ENCODE data around the gene MUS81. TPM values are rescaled to one million over a fixed set of nuclear protein-coding genes. Genes with fewer than 3 reads are reported as not detected.
A peak's percentile ranks its signal among the peaks of the same experiment; 100 is the strongest.

The MUS81 gene
- total and polyA plus RNA-seq, 9 of the 15 experiments (the other 6 are each of a cell fraction or from before 2014, with no cell fraction given), result 13.4 to 118 (median 53.7) TPM

DNA sequence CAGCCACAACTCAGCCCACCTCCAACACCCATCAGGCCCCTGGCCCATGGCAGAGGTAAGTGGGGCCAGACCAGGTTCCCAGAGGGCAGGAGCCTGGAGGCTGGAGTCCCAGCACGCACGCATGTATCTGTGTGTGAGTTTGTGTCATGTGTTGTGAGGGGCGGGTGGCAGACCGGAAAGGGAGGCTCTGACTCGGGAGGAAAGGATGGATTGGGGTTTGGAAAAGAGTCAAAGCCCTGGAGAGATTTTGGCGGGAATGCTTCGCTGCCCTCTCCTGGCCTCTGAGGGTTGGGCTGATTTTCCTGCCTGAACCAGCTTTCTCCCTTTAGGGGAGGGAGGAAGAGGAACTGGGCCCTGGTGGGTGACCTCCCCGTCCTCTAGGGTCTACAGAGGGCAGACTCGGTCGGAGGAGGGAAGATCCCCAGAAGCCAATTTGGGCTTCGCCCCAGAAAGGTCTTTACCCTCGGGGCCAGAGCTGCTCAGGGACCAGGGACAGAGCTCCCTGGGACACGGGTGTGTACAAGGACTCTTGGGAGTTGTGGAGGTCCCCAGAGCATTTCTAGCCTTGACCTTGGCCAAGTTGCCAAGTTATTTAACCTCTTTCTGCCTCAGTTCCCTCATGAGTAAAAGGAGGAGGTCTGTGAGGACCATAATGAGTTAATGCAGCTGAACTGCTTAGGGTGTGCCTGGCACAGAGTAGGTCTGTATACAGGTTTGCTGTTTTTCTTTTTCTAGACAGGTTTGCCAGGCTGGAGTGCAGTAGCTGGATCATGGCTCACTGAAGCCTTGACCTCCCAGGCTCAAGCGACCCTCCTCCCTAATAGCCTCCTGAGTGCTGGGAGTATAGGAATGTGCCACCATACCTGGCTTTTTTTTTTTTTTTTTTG is 51.7 kb downstream of the MUS81 start (continued):
- TF ChIP-seq ZBTB5 (IDR thresholded peaks at IDR 0.05), result no peak
- no peak for TF ChIP-seq ZNF224 (CRISPR knock-in tag; IDR thresholded peaks at IDR 0.05)
- peak; percentile 84 to 91 for TF ChIP-seq E2F6 (IDR thresholded peaks at IDR 0.05; ENCODE audit: borderline replicate concordance in 1 of 2, extremely low read depth in 1 of 2, insufficient read depth in 1 of 2, insufficient read length in 1 of 2, low read depth in 1 of 2, low read length in 1 of 2, poor library complexity in 1 of 2, severe bottlenecking in 1 of 2)
- no peak for TF ChIP-seq ATF1 (CRISPR knock-in tag; IDR thresholded peaks at IDR 0.05)
- no peak for TF ChIP-seq ATF1 (tag; IDR thresholded peaks at IDR 0.05)
- TF ChIP-seq ARID1B (IDR thresholded peaks at IDR 0.05), result peak; percentile 9; the same call in 1 of the 2 replicates
- peak; percentile 99 for TF ChIP-seq E2F8 (IDR thresholded peaks at IDR 0.05; ENCODE audit: low read depth, partially characterized antibody)
